Renal cortical epithelial cell (primary cell): ENCODE results near the gene PCCB. TPM values are rescaled to one million over a fixed set of nuclear protein-coding genes. Genes with fewer than 3 reads are reported as not detected.
"Not testable (repeated sequence)": the region's sequence is repeated elsewhere in the genome, so short reads cannot be mapped to it uniquely, and the experiment has no call there.

Source experiments
- DNase-seq: peaks from one replicate; pipeline ENCODE4 v3.0.0-alpha.2; 2011; ENCODE audit warnings: low read depth
- total RNA-seq: library from RNA; depleted of rRNA; stranded (reverse); fragments of >200 nt; gene quantifications from 2 replicates; pipeline ENCODE4 v1.2.3, GENCODE V29; 2014

Gene PCCB
- total RNA-seq, 1 donor from 2014 or later: 86.1 TPM

GRCh38 chr3:136262559-136262958 lies 12.4 kb downstream of the PCCB start:
- no peak for DNase-seq

- DNase-seq: no peak
These were observed 13.1 kb downstream of the PCCB start for GRCh38 chr3:136263251-136263650.

- peak; percentile 30 for DNase-seq
These were observed 16.5 kb downstream of the PCCB start for GRCh38 chr3:136266468-136267125.

- DNase-seq: no peak
These were observed 17.1 kb downstream of the PCCB start for GRCh38 chr3:136267235-136267634.

GRCh38 chr3:136270179-136270578 lies 20.0 kb downstream of the PCCB start:
- no peak for DNase-seq

- not testable (repeated sequence) for DNase-seq
These were observed 21.5 kb downstream of the PCCB start for GRCh38 chr3:136271626-136272025.

- DNase-seq: no peak
These were observed 26.1 kb downstream of the PCCB start for GRCh38 chr3:136276049-136276755.

- no peak for DNase-seq
These were observed 27.0 kb downstream of the PCCB start for GRCh38 chr3:136277115-136277514.

- peak; percentile 4 for DNase-seq
These were observed 27.5 kb downstream of the PCCB start for GRCh38 chr3:136277634-136278033.

GRCh38 chr3:136279092-136279491 lies 29.0 kb downstream of the PCCB start:
- no peak for DNase-seq

- no peak for DNase-seq
These were observed 30.8 kb downstream of the PCCB start for GRCh38 chr3:136280961-136281360.

- no peak for DNase-seq
These were observed 31.9 kb downstream of the PCCB start for GRCh38 chr3:136281966-136282520.

GRCh38 chr3:136283627-136284026 lies 33.5 kb downstream of the PCCB start:
- DNase-seq: no peak

GRCh38 chr3:136291302-136291701 lies 41.2 kb downstream of the PCCB start:
- no peak for DNase-seq

- DNase-seq: no peak
These were observed 42.4 kb downstream of the PCCB start for GRCh38 chr3:136292500-136292899.

- DNase-seq: no peak
These were observed 43.1 kb downstream of the PCCB start for GRCh38 chr3:136293279-136293678.

GRCh38 chr3:136294176-136294575 lies 44.0 kb downstream of the PCCB start:
- no peak for DNase-seq

GRCh38 chr3:136296960-136297359 lies 46.8 kb downstream of the PCCB start:
- no peak for DNase-seq

GRCh38 chr3:136297826-136298225 lies 47.7 kb downstream of the PCCB start:
- DNase-seq: no peak

GRCh38 chr3:136300444-136300843 lies 50.3 kb downstream of the PCCB start:
- no peak for DNase-seq

GRCh38 chr3:136305879-136306278 lies 55.7 kb downstream of the PCCB start:
- DNase-seq: peak; percentile 11

- peak; percentile 47 for DNase-seq
These were observed 61.1 kb downstream of the PCCB start for GRCh38 chr3:136311261-136311660.

- peak; percentile 12 for DNase-seq
These were observed 61.8 kb downstream of the PCCB start for GRCh38 chr3:136311968-136312367.
